Ovary (tissue), 9 donors: ENCODE measurements around the gene NEDD4L. TPM values are rescaled to one million over a fixed set of nuclear protein-coding genes. Genes with fewer than 3 reads are reported as not detected.
"Not testable (repeated sequence)": the region's sequence is repeated elsewhere in the genome, so short reads cannot be mapped to it uniquely, and the experiment has no call there.

Experiments used
- DNase-seq, 5 donors: peaks; one replicate each; pipeline ENCODE4 v3.0.0-alpha.2; 2019 to 2020
- H3K27ac ChIP-seq, 2 donors: fragments of 200-600 bp; one replicate each; pipeline versions ENCODE4 v1.5.1 to v1.8.0; 2019 to 2022
- H3K27me3 ChIP-seq: fragments of 200-600 bp; one replicate; pipeline ENCODE4 v1.8.0; 2022
- H3K36me3 ChIP-seq: fragments of 200-600 bp; sonication (generic); one replicate; pipeline ENCODE4 v1.5.1; 2019
- H3K4me1 ChIP-seq: one replicate; pipeline ENCODE4 v1.8.1; 2013; ENCODE audit warnings: mild to moderate bottlenecking, moderate library complexity; ENCODE audit not compliant: insufficient read depth
- H3K4me3 ChIP-seq: fragments of 200-600 bp; sonication (generic); one replicate; pipeline ENCODE4 v1.5.1; 2017
- H3K9me3 ChIP-seq, 2 donors: fragments of 200-600 bp in 1 of 2; sonication (generic) in 1 of 2; one replicate each; pipeline versions ENCODE4 v1.5.1 to v1.8.1; 2013 to 2019; ENCODE audit warnings: mild to moderate bottlenecking in 1 of 2, moderate library complexity in 1 of 2
- CTCF ChIP-seq, 3 donors: fragments of 450-650 bp in 2 of 3; fragments of 200-600 bp in 1 of 3; IDR thresholded peaks; one replicate each; pipeline versions ENCODE4 v1.5.1 to v1.8.0; 2016 to 2022; ENCODE audit warnings: antibody characterized with exemption in 3 of 3, mild to moderate bottlenecking in 1 of 3
- EP300 ChIP-seq: sonication (generic); formaldehyde crosslinking; IDR thresholded peaks from one replicate; pipeline ENCODE4 v1.6.1; 2017; ENCODE audit warnings: antibody characterized with exemption
- POLR2A ChIP-seq: fragments of 450-650 bp; IDR thresholded peaks from one replicate; pipeline ENCODE4 v1.6.1; 2017; ENCODE audit warnings: antibody characterized with exemption, mild to moderate bottlenecking, moderate library complexity
- WGBS, 3 donors: extraction: QIAGEN DNeasy Blood & Tissue Kit in 1 of 3; methylation state at CpG; one replicate each; pipeline versions ENCODE4 v1.1.5 to v1.1.7; 2013 to 2017; 5-methylcytosine and 5-hydroxymethylcytosine counted together
- intact Hi-C, 4 donors: fragments of 100-400 bp; cut with DNase I; formaldehyde crosslinking; loops; one replicate each; pipeline versions ENCODE4 v1.11.0 to v1.15.1; 2022 to 2023
- polyA plus RNA-seq, 2 donors: library from polyadenylated mRNA; stranded (reverse); fragments of 200-250 nt in 1 of 2; fragments of 350-450 nt in 1 of 2; fragmentation: Illumina TruSeq in 1 of 2; extraction: RNeasy Lipid Tissue Mini Kit (QIAGEN cat#74804) in 1 of 2; gene quantifications; one replicate each; pipeline ENCODE4 v1.2.3, GENCODE V29; 2013 to 2014
- total RNA-seq, 7 donors: library from RNA; depleted of rRNA in 2 of 7; stranded (reverse); fragments of >200 nt in 2 of 7; fragmentation: NEBNext Ultra II Directional in 3 of 7; extraction: Animal tissue kit (Norgen Biotek cat#: 25700) in 3 of 7; gene quantifications; one replicate each; pipeline versions ENCODE4 v1.1.0 to v1.2.4, GENCODE V29; 2016 to 2023
- donor health status: DM: no; HTN: no; CAD: no; lungs with moderate emphysema.
- donor health status: DM: no; HTN: no; CAD: no.
- donor health status: Bipolar disorder and iron deficiency.
- donor health status: DM: yes; HTN: yes; CAD: no.
- donor health status: DM: no; HTN: no; CAD: no.
- donor health status: DM: yes; HTN: yes; CAD: no.

The NEDD4L gene
- total and polyA plus RNA-seq, 9 donors: 11.0 to 75.2 (median 18.2) TPM

- 84 to 92% (median 90%) methylated on average over 9 of the region's 9 CpGs for WGBS, 3 donors
These were observed 388.2 kb downstream of the NEDD4L start for GRCh38 chr18:58432050-58432727.

GRCh38 chr18:58435221-58436005 lies 391.4 kb downstream of the NEDD4L start:
- intact Hi-C loops, H3K36me3 ChIP-seq, H3K27ac ChIP-seq, H3K4me3 ChIP-seq, H3K27me3 ChIP-seq, H3K9me3 ChIP-seq, H3K4me1 ChIP-seq, DNase-seq: not testable (repeated sequence)
- WGBS, 3 donors: 89 to 91% (median 90%) methylated on average over 7 of the region's 7 CpGs

More at GRCh38 chr18:58432050-58432727, 388.2 kb downstream of the NEDD4L start:
- intact Hi-C loops: no loop called here
- DNase-seq: no peak
- Histone ChIP-seq H3K27ac (no peak overlapping the region), H3K4me3 (no peak overlapping the region), H3K9me3 (no peaks in the 10 kb centered on the region), H3K36me3 (no peaks in the 10 kb centered on the region), H3K27me3 (no peaks in the 10 kb centered on the region), H3K4me1 (no peaks in the 10 kb centered on the region)
- no peak for TF ChIP-seq EP300
- no peak for TF ChIP-seq CTCF (IDR thresholded peaks at IDR 0.05)
- TF ChIP-seq POLR2A: no peak

GRCh38 chr18:58438161-58438957 lies 394.3 kb downstream of the NEDD4L start:
- Histone ChIP-seq H3K27ac (peak overlapping the region in 1 of 2 donors; percentile 5), H3K4me1 (no peaks in the 10 kb centered on the region), H3K36me3 (no peaks in the 10 kb centered on the region), H3K9me3 (no peaks in the 10 kb centered on the region), H3K27me3 (no peaks in the 10 kb centered on the region), H3K4me3 (peak overlapping the region; percentile 22)
- TF ChIP-seq EP300: no peak
- no peak for TF ChIP-seq POLR2A
- no peak for TF ChIP-seq CTCF (IDR thresholded peaks at IDR 0.05)
- intact Hi-C loops: no loop called here
- no peak for DNase-seq
- 28 to 32% (median 30%) methylated on average over 6 of the region's 6 CpGs for WGBS, 3 donors

GRCh38 chr18:58438958-58439300 lies 394.9 kb downstream of the NEDD4L start:
- 12 to 26% (median 13%) methylated on average over 3 of the region's 3 CpGs for WGBS, 3 donors
- intact Hi-C loops: no loop called here
- peak overlapping the region in 1 of 2 donors; percentile 5 for H3K27ac ChIP-seq

More at GRCh38 chr18:58438958-58439300, 394.9 kb downstream of the NEDD4L start:
- H3K9me3 ChIP-seq: no peaks in the 10 kb centered on the region
- no peaks in the 10 kb centered on the region for H3K27me3 ChIP-seq
- H3K36me3 ChIP-seq: no peaks in the 10 kb centered on the region
- H3K4me1 ChIP-seq: no peaks in the 10 kb centered on the region
- TF ChIP-seq EP300: no peak
- no peak for TF ChIP-seq CTCF (IDR thresholded peaks at IDR 0.05)
- TF ChIP-seq POLR2A: no peak
- H3K4me3 ChIP-seq: peak overlapping the region; percentile 22
- no peak for DNase-seq
